Kasumi-1 (cell line): ENCODE measurements around the gene TTR.
A peak's percentile ranks its signal among the peaks of the same experiment; 100 is the strongest.

Source experiments
- DNase-seq, 2 experiments: peaks; one replicate each; lab custom pipeline; 2025; lab: John Stamatoyannopoulos, UW

The TTR gene

DNA sequence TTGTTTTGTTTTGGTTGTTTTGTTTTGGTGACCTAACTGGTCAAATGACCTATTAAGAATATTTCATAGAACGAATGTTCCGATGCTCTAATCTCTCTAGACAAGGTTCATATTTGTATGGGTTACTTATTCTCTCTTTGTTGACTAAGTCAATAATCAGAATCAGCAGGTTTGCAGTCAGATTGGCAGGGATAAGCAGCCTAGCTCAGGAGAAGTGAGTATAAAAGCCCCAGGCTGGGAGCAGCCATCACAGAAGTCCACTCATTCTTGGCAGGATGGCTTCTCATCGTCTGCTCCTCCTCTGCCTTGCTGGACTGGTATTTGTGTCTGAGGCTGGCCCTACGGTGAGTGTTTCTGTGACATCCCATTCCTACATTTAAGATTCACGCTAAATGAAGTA, at the start of gene TTR:
Gene TTR, plus strand, starts transcription at position 250 of the 400 bp plus-strand sequence. Its CDS starts 26 bp downstream, at position 276.
- DNase-seq = no peak

DNA sequence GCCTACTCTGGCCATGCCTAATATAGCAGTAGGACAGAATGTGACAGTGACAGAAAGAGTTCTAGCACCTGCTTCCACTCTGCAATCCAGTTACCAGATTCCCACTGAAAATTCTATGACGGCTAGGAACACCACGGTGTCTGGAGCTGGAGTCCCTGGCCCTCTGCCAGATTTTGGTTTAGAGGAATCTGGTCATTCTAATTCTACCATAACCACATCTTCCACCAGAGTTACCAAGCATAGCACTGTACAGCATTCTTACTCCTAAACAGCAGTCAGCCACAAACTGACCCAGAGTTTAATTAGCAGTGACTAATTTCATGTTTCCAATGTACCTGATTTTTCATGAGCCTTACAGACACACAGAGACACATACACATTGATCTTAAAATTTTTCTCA, 45.2 kb upstream of the TTR start:
- DNase-seq = no peak

DNA sequence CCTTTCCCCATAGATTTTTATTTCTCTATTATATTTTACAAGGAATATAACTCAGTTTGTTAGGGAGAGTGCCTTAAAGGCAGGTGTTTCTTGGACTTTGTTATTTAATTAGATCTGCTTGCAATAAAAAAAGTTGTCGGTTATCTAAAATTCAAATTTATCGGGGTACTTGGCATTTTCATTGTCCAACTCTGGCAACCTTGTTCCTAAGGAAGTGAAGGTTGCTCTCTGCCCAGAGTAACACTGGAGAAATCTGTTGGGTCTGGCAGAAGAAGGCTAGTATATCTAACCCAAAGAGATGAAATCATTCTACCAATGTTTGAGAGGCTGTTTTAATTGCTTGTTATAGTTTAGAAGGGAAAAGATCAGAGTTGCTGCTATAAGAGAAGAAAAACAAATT, 42.8 kb upstream of the TTR start:
- DNase-seq = no peak

DNA sequence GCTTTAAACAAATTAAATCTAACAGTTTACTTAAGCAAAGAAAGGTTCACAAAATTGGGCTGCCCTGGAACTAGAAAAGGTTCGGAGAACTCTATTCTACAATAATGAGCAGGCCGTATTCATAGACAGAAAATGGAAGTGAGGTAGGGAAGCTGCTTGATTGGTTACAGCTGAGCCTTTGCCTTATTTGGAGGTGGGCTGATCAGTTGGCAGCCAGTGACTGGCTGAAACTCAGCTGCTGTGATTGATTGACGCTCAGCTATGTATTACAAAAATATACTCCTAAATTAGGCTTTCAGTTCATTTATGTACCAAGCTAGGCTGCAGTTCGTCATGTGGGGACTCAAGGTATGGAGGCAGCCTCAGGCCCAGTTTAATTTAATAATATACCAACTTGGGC, 42.3 kb upstream of the TTR start:
- no peak for DNase-seq

DNA sequence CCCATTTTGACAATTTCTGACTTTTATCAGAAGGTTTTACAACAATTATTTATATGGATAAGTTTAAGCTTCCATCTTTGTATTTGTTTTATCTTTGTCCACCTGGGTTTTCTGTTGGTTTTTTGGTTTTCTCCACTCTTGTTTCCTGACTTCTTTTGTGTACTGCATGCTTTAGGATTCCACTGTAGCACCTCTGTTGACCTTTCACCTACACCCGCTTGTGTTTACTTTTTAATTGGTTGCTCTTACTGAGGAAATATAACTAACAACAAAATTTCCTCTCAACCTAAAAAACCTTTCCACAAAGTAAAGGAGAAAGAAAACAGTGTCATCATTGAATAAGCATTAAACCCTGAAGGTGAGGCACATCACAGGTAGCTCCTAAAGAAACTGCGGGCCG, 39.8 kb upstream of the TTR start:
- DNase-seq = no peak

DNA sequence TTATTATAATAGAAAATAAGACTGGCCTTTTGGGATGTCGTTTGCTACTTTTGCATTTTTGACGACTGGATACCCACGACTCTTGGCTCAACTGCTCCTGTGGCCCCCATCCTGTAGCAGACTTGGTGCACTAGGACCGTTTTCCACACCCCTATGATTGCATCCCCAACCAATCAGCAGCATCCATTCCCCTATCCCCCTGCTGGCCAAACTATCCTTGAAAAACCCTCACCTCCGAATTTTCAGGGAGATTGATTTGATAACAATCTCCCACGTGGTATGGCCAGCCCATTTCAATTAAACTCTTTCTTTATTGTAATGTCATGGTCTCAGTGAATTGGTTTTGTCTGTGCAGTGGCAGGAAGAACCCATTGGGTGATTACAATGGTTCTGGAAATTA, 37.9 kb upstream of the TTR start:
- DNase-seq = no peak

DNA sequence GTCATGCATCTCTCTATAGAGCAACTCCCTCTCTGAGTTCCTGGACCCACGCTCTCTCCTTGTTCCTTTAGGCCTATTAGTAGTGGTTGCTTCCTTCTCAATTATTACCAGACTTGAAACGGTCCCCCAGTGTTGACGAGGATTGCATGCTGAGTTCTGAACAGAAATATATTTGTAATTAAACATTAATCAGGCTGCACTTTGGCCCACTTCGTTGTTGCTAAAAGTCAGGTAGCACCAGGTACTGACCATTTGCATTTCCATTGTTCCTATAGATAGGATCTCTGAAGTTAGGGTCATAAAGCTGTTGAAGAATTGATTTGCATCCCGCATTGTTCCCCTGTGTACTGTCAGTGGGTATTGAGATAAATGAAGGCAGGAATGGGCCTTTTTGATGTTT, 36.9 kb upstream of the TTR start:
- DNase-seq = no peak

DNA sequence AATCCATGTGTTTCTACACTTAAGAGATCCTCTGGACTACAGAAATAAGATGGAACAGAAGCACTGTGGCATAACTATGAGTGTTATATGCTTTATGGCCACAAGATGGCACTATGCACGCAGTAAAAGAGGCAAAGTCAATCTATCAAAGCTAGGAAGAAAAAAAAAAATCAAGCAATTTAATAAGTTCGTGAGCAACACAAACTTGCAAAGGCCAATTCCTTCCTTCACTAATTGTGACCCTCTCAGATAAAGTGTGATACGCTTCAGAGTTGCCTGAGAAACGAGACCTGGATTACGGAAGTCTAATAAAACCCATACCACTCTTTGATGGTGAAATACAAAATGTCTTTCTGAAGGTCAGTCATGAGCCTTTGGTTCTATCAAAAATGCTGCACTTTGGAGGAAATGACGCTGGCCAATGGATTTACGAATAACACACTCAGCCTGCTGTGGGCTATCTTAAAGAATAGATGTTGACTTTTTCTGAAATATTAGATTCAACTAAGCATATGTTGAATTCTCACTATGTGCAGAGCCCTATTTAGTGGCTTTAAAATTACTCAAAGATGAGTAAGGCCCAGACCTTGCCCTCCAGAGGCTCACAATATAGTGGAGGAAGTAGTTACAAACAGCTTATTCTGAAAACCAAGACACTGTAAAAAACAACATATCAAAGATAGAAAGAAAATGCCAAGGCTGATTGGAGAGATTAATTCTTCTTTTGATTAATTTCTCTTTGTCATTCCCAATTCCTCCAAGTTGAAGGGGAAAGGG, 35.5 kb upstream of the TTR start:
- peak; percentile 65 to 83 for DNase-seq

DNA sequence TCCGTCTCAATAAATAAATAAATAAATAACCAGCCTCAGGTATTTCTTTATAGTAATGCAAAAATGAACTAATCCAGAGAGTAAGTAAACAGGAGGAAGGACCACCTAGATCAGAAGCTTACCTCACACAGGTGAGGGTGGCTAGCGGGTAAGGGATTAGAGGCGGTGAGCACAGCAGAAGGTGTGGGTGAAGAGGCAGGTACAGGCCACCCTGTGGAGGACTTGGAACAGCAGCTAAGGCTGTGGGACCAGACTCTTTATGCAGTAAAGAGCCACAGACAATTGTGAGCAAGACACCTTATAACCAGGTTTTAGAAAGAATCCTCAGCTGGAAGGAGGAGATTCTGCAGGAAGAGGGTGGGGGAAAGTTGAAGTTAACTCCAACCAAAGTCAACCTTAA, 34.2 kb upstream of the TTR start:
- no peak for DNase-seq

DNA sequence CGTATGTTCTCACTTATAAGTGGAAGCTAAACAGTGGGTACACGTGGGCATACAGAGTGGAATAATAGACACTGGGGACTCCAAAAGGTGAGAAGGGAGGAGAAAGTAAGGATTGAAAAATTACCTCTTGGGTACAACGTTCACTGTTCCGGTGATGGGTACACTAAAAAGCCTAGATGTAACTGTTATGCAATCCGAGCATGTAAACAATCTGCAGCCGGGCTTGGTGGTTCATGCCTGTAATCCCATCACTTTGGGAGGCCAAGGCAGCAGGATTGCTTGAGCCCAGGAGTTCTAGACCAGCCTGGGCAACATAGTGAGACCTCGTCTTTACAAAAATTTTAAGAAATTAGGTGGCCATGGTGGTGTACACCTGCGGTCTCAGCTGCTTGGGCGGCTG, 33.1 kb upstream of the TTR start:
- no peak for DNase-seq

DNA sequence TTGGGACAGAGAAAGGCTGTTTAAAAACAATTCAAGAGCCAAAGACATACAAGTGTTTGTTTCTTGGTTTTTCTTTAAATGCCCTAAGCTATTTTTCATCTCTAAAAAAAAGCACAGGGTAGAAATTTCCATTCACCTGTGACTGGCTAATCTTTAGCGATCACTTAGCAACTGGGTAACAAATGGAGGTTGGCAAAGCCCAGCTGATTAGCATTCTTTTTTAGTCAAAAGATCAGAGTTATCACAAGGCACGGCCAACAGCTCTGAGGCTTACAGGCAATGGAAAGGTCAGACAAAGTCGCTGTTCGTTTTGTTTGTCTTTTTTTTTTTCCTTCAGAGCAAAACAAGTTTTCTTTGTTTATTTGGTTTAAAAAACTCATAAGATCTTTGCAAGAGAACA, 29.0 kb upstream of the TTR start:
- no peak for DNase-seq

DNA sequence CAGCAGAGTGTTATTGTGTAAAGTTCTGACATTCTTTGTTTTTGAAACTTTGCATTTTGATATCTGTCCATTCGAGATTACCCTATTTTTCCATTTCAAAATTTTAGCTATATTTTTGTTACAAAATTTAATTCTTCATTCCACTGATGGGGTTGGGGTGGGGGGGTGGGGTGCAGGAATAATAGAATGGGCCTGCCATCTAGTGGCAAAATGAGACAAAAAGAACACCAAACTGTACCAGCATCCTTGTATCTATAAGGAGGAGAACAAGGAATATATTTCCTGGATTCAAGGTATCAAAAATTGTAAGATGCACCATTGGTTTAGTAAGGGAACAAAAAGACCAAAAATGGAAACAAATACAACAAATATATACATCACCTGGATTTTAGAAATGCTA, 27.9 kb upstream of the TTR start:
- DNase-seq = peak in 1 of 2 experiments; percentile 42

DNA sequence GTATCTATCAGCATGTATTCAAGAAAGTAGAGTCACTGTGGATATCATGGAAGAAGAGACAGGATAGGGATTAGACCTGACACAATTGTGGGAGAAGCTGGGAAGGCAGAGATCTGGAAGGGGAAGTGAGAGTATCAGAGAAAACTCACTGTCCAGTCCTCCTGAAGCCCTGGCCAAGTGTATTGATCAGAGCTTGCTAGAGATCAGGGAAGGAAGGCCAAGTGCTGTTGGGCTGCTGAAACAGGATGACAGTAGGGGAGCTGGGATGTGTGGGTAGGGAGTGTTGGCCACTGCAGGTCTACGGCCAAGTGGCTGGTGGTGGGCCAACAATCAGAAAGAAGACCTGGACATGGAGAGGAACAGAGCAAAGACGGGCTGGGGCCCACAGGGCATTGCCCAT, 26.3 kb upstream of the TTR start:
- no peak for DNase-seq

DNA sequence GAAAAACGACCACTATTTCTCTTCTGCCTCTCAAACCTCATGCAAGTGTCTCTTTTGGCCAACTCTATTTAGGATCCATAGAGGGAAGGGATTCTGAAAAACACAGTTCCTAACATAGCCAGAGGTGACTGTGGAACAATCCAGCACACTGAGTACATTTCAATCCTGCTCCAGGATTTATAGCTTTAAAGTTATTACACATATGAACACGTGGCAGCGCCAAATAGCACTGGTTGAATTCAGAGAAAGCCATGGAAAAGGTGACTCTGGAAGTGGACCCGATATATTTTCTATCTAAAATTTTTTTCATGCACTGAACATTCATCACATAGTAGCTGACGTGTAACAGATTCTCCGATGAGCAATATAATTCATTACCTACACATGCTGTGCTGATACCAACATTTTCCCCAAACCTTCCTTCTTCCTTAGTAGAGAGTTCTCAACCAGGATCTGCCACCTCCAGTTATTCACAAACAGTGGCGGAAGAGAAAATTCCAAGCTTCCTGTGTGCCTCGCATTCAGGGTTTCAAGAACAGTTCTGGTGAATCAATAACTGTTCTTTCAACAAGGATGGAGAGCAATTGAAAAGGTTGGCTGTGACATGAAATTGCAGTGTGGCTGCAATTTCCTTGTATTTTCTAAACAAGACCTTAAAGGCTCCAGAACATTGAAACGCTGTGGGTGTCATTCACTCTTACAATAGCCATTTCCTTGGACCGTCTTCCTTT, 25.7 kb upstream of the TTR start:
- DNase-seq = no peak

DNA sequence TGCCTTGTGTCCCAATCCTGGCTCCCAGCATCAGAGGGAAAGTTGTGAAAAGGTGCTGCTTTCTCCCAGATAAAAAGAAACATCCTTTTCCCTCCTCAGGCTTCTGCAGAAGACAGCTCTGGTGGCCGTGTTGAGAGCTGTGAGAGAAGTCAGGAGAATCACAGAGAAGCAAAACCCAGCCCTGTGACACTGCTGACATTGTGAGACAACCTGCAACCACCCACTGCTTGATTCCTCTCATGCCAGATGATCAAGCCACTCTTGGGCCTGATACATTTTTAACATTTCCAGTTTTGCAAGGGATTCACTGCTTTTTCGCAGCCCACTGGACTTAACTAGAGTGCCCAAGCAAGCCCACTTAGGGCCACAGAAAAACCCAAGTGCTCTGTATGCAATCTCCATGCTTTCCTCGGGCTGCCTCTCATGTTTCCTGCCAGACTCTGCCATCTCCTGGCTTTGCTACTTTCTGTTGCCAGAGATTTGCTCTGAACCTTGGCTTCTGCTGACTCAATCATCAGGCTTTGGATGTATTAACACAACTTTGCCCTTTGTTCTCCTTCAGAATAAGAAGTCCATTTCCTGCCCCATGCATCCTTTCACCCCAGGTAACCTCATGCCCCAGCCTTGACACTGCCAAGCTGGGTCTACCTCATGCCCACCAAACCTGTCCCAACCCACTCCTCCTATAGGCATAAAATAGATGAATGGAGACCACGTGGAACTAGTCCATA, 24.9 kb upstream of the TTR start:
- no peak for DNase-seq

DNA sequence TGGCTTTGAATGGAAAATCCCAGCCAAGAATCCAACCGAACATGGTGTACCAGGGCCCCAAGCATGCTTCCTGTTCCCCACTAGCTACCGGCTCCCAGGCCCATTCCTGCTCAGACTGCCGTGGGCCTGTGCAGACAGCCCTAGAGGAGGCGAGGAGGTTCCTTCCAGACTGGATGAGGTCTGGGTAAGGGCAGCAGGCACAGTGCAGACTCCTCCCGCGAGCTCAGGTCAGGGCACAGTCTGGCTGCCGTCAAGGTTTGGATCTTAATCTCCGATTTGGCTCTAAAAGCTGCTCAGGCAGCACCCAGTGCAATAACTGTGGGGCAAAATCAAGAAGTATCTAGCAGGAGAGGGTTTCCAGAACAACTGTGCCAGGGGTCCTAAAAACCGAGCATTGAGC, 19.3 kb upstream of the TTR start:
- no peak for DNase-seq

DNA sequence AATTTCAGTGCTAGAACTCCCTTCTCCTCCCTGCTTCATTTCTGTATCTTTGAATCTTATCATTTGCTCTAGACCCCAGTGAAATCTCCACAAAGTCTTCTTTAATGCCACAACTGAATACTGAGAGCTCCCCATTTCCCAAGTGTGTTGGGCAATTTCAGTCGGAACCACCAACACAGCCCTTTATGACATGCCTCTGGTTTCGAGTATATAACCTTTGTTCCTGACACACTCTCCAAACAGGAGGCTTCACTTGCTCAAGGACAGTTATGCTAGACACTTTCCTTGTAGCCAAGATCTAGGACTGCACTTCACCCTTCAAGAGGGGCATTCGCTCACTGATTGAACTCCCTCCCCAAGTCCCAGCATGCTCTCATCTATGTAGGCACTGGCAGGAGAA, 18.6 kb upstream of the TTR start:
- no peak for DNase-seq

DNA sequence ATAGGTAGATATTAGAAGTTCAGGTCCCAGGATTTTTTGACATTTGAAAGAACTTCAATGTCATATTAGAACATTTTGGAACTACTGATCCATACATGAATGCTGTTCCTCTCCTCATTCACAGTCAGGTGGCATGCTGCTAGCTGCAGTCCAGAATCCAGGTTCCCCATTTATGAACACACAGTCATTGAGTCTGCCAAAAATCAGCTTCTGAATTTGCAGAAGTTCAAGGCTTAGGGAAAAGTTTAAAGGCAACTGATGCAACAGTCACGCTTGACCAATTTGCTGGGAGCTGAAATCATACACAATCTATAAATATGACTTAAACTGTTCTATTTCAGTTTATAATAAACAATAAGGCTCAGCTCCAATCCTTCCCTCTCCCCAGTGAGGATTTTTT, 17.3 kb upstream of the TTR start:
- DNase-seq = peak; percentile 77 to 83

DNA sequence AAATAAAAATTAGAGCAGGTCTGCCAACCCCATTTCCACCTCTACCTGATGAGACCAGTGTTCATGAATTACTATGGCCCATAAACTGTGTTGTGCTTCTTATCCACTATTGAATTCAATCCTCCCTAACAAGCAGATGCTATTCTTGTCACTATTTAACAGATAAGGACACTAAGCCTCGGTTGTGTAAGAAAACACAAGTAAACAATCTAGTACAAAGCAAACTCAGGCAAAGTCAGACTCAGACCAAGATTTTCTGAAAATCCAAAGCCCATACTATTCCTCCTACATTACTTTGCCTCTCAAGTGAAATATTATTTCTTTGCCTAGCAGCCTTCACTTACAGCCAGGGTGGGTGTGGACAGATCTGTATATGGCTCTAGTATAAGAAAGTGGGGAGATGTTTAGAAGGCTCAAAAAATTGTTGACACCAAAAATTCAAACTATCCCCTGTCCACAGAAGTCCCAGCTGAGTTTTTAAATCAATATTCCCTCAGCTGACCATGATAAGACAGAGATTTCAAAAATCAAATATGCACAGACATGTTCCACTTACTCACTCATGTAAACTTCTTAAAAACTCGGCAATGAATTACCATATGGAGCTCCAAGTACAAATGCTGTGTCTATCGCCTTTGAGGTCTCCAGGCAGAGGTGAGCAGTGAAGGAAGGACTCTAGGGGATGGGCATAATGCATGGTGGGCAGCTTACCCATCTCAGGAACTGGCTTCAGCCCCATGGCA, 16.0 kb upstream of the TTR start:
- no peak for DNase-seq

DNA sequence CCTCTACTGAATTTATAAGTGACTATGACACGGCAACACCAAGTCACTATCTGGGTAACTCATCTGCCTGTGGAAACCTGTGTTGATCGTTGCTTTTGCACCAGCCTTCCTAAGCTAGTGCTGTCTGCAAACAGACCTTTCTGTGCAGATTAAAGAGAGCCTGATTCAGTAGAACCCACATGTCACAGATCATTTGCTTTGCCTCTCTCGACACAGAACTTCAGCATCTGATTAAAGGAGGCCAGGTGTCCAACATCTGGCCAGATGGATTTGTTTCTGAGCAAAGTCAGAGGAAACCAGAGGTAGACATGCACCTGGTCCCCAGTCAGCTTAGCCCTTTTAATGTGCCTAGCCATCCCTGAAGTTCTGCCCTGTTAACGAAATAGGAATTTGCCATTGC, 15.0 kb upstream of the TTR start:
- DNase-seq = no peak

DNA sequence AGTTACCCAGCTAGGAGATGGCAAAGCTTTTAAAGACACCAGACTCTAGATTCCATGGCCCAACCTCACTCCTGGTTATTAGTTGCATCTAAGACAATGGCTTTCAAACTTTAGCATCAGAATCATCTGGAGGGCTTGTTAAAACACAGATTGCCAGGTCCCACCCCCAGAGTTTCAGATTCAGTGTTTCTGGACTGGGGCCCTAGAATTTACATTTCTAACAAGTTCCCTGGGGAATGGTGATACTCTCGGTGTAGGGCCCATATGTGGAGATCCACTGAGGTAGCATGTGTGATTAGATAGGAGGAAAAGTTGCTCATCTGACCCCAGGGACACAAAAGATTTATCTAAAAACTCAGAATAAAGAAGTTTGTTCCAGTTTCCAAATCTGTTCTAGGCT, 14.5 kb upstream of the TTR start:
- no peak for DNase-seq

DNA sequence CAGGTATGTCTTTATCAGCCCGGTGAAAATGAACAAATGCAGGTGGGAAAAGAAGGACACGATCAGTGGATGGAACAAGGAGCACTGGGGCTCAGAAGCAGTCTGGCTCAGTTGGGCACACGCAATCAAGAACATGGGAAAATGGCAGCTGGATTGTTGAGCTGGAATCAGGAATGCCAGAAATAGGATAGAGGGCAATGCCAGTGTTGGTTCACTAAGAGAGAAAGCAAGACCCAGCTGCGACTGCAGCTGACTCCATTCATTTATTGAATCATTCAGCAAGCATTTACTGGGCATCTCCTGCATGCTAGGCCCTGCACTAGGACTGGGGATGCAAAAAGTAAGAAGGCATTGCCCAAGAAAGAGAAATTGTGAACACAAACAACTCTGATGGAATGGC, 13.6 kb upstream of the TTR start:
- no peak for DNase-seq
